ENCODE measurements around the gene GRK6.
A peak's percentile ranks its signal among the peaks of the same experiment; 100 is the strongest.

The GRK6 gene

GRCh38 chr5:177426566-177427210 lies at the start of gene GRK6:
TSS of gene GRK6 (plus strand) at chr5:177426676. CDS start at chr5:177426846, 170 bp downstream.
- DNase-seq (ENCODE audit: low read depth, low spot score) = no peak

GRCh38 chr5:177377851-177378776 lies 48.4 kb upstream of the GRK6 start:
- H3K4me3 ChIP-seq (ENCODE audit: low read length) = no peak overlapping the region
- H3K27ac ChIP-seq (ENCODE audit: low read length) = no peak overlapping the region
- no peak for DNase-seq (ENCODE audit: low read depth, low spot score)
- no peaks in the 10 kb centered on the region for H3K9me3 ChIP-seq (ENCODE audit: control insufficient read depth, insufficient read depth, low read length)
- peaks cover 5% of the 10 kb centered on the region; the same call in 1 of the 2 replicates for H3K4me1 ChIP-seq (ENCODE audit: control insufficient read depth, insufficient read depth, low read length)
- no CpG with 5 or more reads among the region's 8 CpGs for WGBS (ENCODE audit: insufficient coverage, insufficient read length)
- H3K27me3 ChIP-seq (ENCODE audit: control insufficient read depth, insufficient read depth, low read length) = no peaks in the 10 kb centered on the region
- no peaks in the 10 kb centered on the region for H3K36me3 ChIP-seq (ENCODE audit: control insufficient read depth, insufficient read depth, low read length)

More at GRCh38 chr5:177426566-177427210, at the start of gene GRK6:
- no CpG with 5 or more reads among the region's 82 CpGs for WGBS (ENCODE audit: insufficient coverage, insufficient read length)
- peak within 1 kb of the TSS; percentile 76 for H3K4me3 ChIP-seq (ENCODE audit: low read length)
- H3K9me3 ChIP-seq (ENCODE audit: control insufficient read depth, insufficient read depth, low read length) = no peaks in the 10 kb centered on the region
- H3K36me3 ChIP-seq (ENCODE audit: control insufficient read depth, insufficient read depth, low read length) = peaks cover 6% of the 10 kb centered on the region; the same call in 1 of the 2 replicates
- H3K27me3 ChIP-seq (ENCODE audit: control insufficient read depth, insufficient read depth, low read length) = no peaks in the 10 kb centered on the region
- no peaks in the 10 kb centered on the region for H3K4me1 ChIP-seq (ENCODE audit: control insufficient read depth, insufficient read depth, low read length)
- no peak within 1 kb of the TSS for H3K27ac ChIP-seq (ENCODE audit: low read length)

- DNase-seq (ENCODE audit: low read depth, low spot score) = no peak
- H3K4me1 ChIP-seq (ENCODE audit: control insufficient read depth, insufficient read depth, low read length) = peaks cover 3% of the 10 kb centered on the region; the same call in 1 of the 2 replicates
- no peaks in the 10 kb centered on the region for H3K27me3 ChIP-seq (ENCODE audit: control insufficient read depth, insufficient read depth, low read length)
- no peak overlapping the region for H3K4me3 ChIP-seq (ENCODE audit: low read length)
- no peak overlapping the region for H3K27ac ChIP-seq (ENCODE audit: low read length)
- no peaks in the 10 kb centered on the region for H3K9me3 ChIP-seq (ENCODE audit: control insufficient read depth, insufficient read depth, low read length)
- no CpG with 5 or more reads among the region's 15 CpGs for WGBS (ENCODE audit: insufficient coverage, insufficient read length)
- no peaks in the 10 kb centered on the region for H3K36me3 ChIP-seq (ENCODE audit: control insufficient read depth, insufficient read depth, low read length)
Observed at GRCh38 chr5:177378884-177379883, 47.3 kb upstream of the GRK6 start.

GRCh38 chr5:177380805-177381126 lies 45.7 kb upstream of the GRK6 start:
- Histone ChIP-seq H3K9me3 (ENCODE audit: control insufficient read depth, insufficient read depth, low read length) (no peaks in the 10 kb centered on the region), H3K36me3 (ENCODE audit: control insufficient read depth, insufficient read depth, low read length) (no peaks in the 10 kb centered on the region), H3K27me3 (ENCODE audit: control insufficient read depth, insufficient read depth, low read length) (no peaks in the 10 kb centered on the region), H3K4me1 (ENCODE audit: control insufficient read depth, insufficient read depth, low read length) (peaks cover 3% of the 10 kb centered on the region; the same call in 1 of the 2 replicates), H3K4me3 (ENCODE audit: low read length) (no peak overlapping the region), H3K27ac (ENCODE audit: low read length) (no peak overlapping the region)
- WGBS (ENCODE audit: insufficient coverage, insufficient read length) = no CpG with 5 or more reads among the region's 6 CpGs
- no peak for DNase-seq (ENCODE audit: low read depth, low spot score)

- no CpG with 5 or more reads among the region's 11 CpGs for WGBS (ENCODE audit: insufficient coverage, insufficient read length)
- Histone ChIP-seq H3K4me1 (ENCODE audit: control insufficient read depth, insufficient read depth, low read length) (peaks cover 3% of the 10 kb centered on the region; the same call in 1 of the 2 replicates), H3K9me3 (ENCODE audit: control insufficient read depth, insufficient read depth, low read length) (no peaks in the 10 kb centered on the region), H3K27me3 (ENCODE audit: control insufficient read depth, insufficient read depth, low read length) (no peaks in the 10 kb centered on the region), H3K4me3 (ENCODE audit: low read length) (no peak overlapping the region), H3K27ac (ENCODE audit: low read length) (no peak overlapping the region), H3K36me3 (ENCODE audit: control insufficient read depth, insufficient read depth, low read length) (no peaks in the 10 kb centered on the region)
- DNase-seq (ENCODE audit: low read depth, low spot score) = no peak
Observed at GRCh38 chr5:177382423-177383029, 44.0 kb upstream of the GRK6 start.

- H3K36me3 ChIP-seq (ENCODE audit: control insufficient read depth, insufficient read depth, low read length) = no peaks in the 10 kb centered on the region
- no CpG with 5 or more reads among the region's 9 CpGs for WGBS (ENCODE audit: insufficient coverage, insufficient read length)
- no peaks in the 10 kb centered on the region for H3K27me3 ChIP-seq (ENCODE audit: control insufficient read depth, insufficient read depth, low read length)
- no peak overlapping the region for H3K4me3 ChIP-seq (ENCODE audit: low read length)
- no peaks in the 10 kb centered on the region for H3K9me3 ChIP-seq (ENCODE audit: control insufficient read depth, insufficient read depth, low read length)
- H3K4me1 ChIP-seq (ENCODE audit: control insufficient read depth, insufficient read depth, low read length) = no peaks in the 10 kb centered on the region; the same call in 1 of the 2 replicates
- no peak for DNase-seq (ENCODE audit: low read depth, low spot score)
- H3K27ac ChIP-seq (ENCODE audit: low read length) = no peak overlapping the region
Observed at GRCh38 chr5:177383181-177383580, 43.3 kb upstream of the GRK6 start.

- H3K4me1 ChIP-seq (ENCODE audit: control insufficient read depth, insufficient read depth, low read length) = no peaks in the 10 kb centered on the region; the same call in 1 of the 2 replicates
- no peak within 1 kb of the TSS for H3K4me3 ChIP-seq (ENCODE audit: low read length)
- H3K9me3 ChIP-seq (ENCODE audit: control insufficient read depth, insufficient read depth, low read length) = no peaks in the 10 kb centered on the region
- H3K27ac ChIP-seq (ENCODE audit: low read length) = no peak within 1 kb of the TSS
- WGBS (ENCODE audit: insufficient coverage, insufficient read length) = no CpG with 5 or more reads among the region's 4 CpGs
- no peak for DNase-seq (ENCODE audit: low read depth, low spot score)
- no peaks in the 10 kb centered on the region for H3K27me3 ChIP-seq (ENCODE audit: control insufficient read depth, insufficient read depth, low read length)
- no peaks in the 10 kb centered on the region for H3K36me3 ChIP-seq (ENCODE audit: control insufficient read depth, insufficient read depth, low read length)
Observed at GRCh38 chr5:177384134-177384533, 42.3 kb upstream of the GRK6 start, which contains the start of gene SLC34A1. TSS of gene SLC34A1 (plus strand) at chr5:177384434. CDS start at chr5:177385742, 1,308 bp downstream.

GRCh38 chr5:177385720-177386119 lies 40.8 kb upstream of the GRK6 start:
- no peak overlapping the region for H3K27ac ChIP-seq (ENCODE audit: low read length)
- H3K4me3 ChIP-seq (ENCODE audit: low read length) = no peak overlapping the region
- no peaks in the 10 kb centered on the region for H3K36me3 ChIP-seq (ENCODE audit: control insufficient read depth, insufficient read depth, low read length)
- no peak for DNase-seq (ENCODE audit: low read depth, low spot score)
- H3K27me3 ChIP-seq (ENCODE audit: control insufficient read depth, insufficient read depth, low read length) = no peaks in the 10 kb centered on the region
- no CpG with 5 or more reads among the region's 11 CpGs for WGBS (ENCODE audit: insufficient coverage, insufficient read length)
- H3K9me3 ChIP-seq (ENCODE audit: control insufficient read depth, insufficient read depth, low read length) = no peaks in the 10 kb centered on the region
- H3K4me1 ChIP-seq (ENCODE audit: control insufficient read depth, insufficient read depth, low read length) = no peaks in the 10 kb centered on the region; the same call in 1 of the 2 replicates

GRCh38 chr5:177386542-177386941 lies 39.9 kb upstream of the GRK6 start:
- no peak for DNase-seq (ENCODE audit: low read depth, low spot score)
- no peak overlapping the region for H3K27ac ChIP-seq (ENCODE audit: low read length)
- H3K27me3 ChIP-seq (ENCODE audit: control insufficient read depth, insufficient read depth, low read length) = no peaks in the 10 kb centered on the region
- H3K36me3 ChIP-seq (ENCODE audit: control insufficient read depth, insufficient read depth, low read length) = no peaks in the 10 kb centered on the region
- WGBS (ENCODE audit: insufficient coverage, insufficient read length) = no CpG with 5 or more reads among the region's 8 CpGs
- H3K4me3 ChIP-seq (ENCODE audit: low read length) = no peak overlapping the region
- H3K4me1 ChIP-seq (ENCODE audit: control insufficient read depth, insufficient read depth, low read length) = no peaks in the 10 kb centered on the region; the same call in 1 of the 2 replicates
- H3K9me3 ChIP-seq (ENCODE audit: control insufficient read depth, insufficient read depth, low read length) = no peaks in the 10 kb centered on the region

All from iPS DF 6.9 (cell line).